BJ (cell line): Measurements from ENCODE around the gene KDM2A. TPM values are rescaled to one million over a fixed set of nuclear protein-coding genes. Genes with fewer than 3 reads are reported as not detected.

Source experiments
- CTCF ChIA-PET: fragments of 350-600 bp; formaldehyde crosslinking; extraction: SDS; loops from one replicate; lab custom pipeline; 2021; ENCODE audit warnings: antibody characterized with exemption, inconsistent platforms; lab: Yijun Ruan, JAX
- POLR2A ChIA-PET: fragments of 300-600 bp; sonication (Branson Sonifier 250); formaldehyde crosslinking; extraction: SDS; loops from one replicate; lab custom pipeline; 2021; ENCODE audit warnings: antibody characterized with exemption; lab: Charles Lee
- DNase-seq: peaks from one replicate; pipeline ENCODE4 v3.0.0-alpha.2; 2011; ENCODE audit warnings: low read depth
- H3K27me3 ChIP-seq: 2 replicates; pipeline ENCODE4 v1.6.0; 2011; ENCODE audit warnings: low read length; ENCODE audit not compliant: control insufficient read depth, insufficient read depth
- H3K36me3 ChIP-seq: 2 replicates; pipeline ENCODE4 v1.5.1; 2011; ENCODE audit warnings: low read length; ENCODE audit not compliant: control insufficient read depth, insufficient read depth
- H3K4me3 ChIP-seq: 2 replicates; pipeline ENCODE4 v1.5.1; 2011; ENCODE audit warnings: low read depth, mild to moderate bottlenecking, control low read depth, low read length
- polyA plus RNA-seq: library from polyadenylated mRNA; depleted of rRNA; stranded (reverse); fragments of >200 nt; gene quantifications from 2 replicates; pipeline ENCODE4 v1.2.3, GENCODE V29; 2011
- TF ChIP-seq, protein P1 (sequence below): IDR thresholded peaks from 2 replicates; pipeline ENCODE4 v1.5.1; 2011; ENCODE audit warnings: low read depth, mild to moderate bottlenecking, control low read depth, inconsistent platforms, low read length, moderate library complexity; ENCODE audit not compliant: insufficient read depth

The KDM2A gene
- polyA plus RNA-seq, 1 experiment: 63.5 TPM

DNA sequence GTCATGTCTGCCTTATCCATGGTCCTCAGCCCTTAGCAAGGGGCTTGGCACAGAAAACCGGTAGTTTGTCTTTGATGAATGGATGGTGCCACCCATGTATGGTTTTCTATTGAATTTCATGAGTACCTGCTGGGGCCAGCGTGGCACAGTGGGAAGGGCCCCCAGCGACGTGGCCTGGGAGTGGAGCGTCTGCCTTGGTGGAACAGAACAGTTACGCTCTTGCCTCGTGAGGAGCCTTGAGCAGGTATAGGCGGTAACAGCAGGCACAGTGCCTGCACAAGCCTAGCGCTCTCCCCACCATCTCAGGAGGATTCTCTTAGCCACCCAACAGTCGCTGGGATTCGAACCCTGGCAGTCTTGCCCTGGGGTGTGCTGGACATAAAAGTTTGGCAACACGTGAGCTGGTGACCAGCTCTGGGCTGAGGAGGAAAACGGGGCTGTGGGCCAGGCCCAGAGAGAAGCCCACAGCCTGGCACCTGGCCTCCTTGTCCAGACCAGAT, 181.2 kb downstream of the KDM2A start:
- TF ChIP-seq, protein P1, sequence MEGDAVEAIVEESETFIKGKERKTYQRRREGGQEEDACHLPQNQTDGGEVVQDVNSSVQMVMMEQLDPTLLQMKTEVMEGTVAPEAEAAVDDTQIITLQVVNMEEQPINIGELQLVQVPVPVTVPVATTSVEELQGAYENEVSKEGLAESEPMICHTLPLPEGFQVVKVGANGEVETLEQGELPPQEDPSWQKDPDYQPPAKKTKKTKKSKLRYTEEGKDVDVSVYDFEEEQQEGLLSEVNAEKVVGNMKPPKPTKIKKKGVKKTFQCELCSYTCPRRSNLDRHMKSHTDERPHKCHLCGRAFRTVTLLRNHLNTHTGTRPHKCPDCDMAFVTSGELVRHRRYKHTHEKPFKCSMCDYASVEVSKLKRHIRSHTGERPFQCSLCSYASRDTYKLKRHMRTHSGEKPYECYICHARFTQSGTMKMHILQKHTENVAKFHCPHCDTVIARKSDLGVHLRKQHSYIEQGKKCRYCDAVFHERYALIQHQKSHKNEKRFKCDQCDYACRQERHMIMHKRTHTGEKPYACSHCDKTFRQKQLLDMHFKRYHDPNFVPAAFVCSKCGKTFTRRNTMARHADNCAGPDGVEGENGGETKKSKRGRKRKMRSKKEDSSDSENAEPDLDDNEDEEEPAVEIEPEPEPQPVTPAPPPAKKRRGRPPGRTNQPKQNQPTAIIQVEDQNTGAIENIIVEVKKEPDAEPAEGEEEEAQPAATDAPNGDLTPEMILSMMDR: no peak
- Histone ChIP-seq H3K4me3 (no peak overlapping the region), H3K36me3 (peaks cover 33% of the 10 kb centered on the region), H3K27me3 (no peaks in the 10 kb centered on the region)
- ChIA-PET POLR2A (no interaction called here), CTCF (interaction anchor here (0.8 to 1.0 kb wide), 2 partner anchors 38 to 219 kb away, joined by 3 to 4 read pairs; no protein-coding TSS in a partner anchor)
- no peak for DNase-seq

DNA sequence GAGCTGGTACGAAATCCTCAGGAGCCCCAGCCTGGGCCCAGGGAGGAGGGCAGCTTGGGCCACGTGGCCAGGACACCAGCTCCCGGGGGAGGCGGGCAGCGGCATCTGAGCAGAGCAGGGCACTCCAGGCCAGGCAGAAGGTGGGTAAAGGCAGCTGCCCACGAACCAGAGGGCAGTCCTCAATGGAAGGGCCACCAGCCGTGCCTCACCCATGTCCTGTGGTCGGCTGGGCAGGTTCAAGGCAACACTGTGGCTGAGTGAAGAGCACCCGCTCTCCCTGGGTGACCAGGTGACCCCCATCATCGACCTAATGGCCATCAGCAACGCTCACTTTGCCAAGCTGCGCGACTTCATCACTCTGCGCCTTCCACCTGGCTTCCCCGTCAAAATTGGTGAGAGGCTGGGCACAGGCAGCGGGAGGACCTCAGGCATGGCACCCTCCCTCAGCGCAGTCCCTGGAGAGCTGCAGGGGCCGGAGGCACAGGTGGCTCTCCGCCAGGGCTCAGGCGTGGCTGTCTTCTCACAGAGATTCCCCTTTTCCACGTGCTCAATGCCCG, 181.8 kb downstream of the KDM2A start:
- CTCF ChIA-PET: interaction anchor here (0.8 to 1.0 kb wide), 2 partner anchors 39 to 220 kb away, joined by 3 to 4 read pairs; no protein-coding TSS in a partner anchor
- Histone ChIP-seq H3K27me3 (no peaks in the 10 kb centered on the region), H3K36me3 (peaks cover 33% of the 10 kb centered on the region), H3K4me3 (no peak overlapping the region)
- DNase-seq: no peak
- POLR2A ChIA-PET: no interaction called here
- TF ChIP-seq, protein P1: no peak

DNA sequence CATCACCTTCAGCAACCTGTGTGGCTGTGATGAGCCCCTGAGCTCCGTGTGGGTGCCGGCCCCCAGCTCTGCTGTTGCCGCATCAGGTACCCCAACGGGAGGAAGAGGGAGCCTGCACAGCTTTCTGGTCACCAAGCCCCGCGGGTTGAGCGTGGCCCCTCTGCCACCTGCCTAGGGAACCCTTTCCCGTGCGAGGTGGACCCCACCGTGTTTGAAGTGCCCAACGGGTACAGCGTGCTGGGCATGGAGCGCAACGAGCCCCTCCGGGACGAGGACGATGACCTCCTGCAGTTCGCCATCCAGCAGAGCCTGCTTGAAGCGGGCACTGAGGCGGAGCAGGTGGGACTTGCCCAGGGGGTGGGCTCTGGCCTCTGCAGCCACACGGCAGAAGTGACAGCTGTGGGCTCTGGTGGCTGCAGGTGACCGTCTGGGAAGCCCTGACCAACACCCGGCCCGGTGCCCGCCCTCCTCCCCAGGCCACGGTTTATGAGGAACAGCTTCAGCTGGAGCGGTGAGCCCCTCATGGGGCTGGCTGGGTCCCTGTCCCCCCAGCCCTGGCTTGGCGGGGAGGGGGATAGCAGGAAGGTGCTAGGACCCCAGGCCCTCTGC, 182.4 kb downstream of the KDM2A start:
- H3K36me3 ChIP-seq: peaks cover 33% of the 10 kb centered on the region
- no peak overlapping the region for H3K4me3 ChIP-seq
- CTCF ChIA-PET: interaction anchor here (0.6 to 1.0 kb wide), 3 partner anchors 7 to 219 kb away, joined by 3 read pairs; no protein-coding TSS in a partner anchor

DNA sequence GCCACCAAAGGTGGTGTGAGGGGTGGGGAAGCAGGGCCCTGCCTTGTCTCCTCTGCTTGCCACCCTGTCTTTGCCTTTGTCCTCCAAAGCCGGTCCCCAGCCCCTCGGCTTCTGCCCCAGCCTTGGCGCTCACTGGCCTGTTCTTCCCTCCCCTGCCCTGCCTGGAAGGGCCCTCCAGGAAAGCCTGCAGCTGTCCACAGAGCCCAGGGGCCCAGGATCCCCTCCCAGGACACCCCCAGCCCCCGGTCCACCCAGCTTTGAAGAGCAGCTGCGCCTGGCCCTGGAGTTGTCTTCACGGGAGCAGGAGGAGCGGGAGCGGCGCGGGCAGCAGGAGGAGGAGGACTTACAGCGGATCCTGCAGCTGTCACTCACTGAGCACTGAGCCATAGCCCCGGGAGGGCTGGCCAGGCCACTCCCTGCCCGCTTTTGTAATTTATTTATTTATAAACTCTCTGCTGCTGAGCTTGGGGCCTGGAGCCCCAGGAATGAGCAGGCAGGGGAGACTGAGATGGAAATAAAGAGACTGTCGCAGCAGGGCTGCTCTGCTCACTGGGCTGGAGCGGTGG, 183.0 kb downstream of the KDM2A start:
- POLR2A ChIA-PET: no interaction called here

More for the DNA sequence above, 182.4 kb downstream of the KDM2A start:
- TF ChIP-seq, protein P1: no peak
- DNase-seq: no peak
- POLR2A ChIA-PET: no interaction called here
- no peaks in the 10 kb centered on the region for H3K27me3 ChIP-seq

More for the DNA sequence above, 183.0 kb downstream of the KDM2A start:
- TF ChIP-seq, protein P1: no peak
- CTCF ChIA-PET: interaction anchor here (0.6 to 2.3 kb wide), 10 partner anchors 8 to 221 kb away, joined by 3 to 6 read pairs (median 3); partner anchors contain the start of gene ANKRD13D
- peaks cover 31% of the 10 kb centered on the region for H3K36me3 ChIP-seq
- no peaks in the 10 kb centered on the region for H3K27me3 ChIP-seq
- DNase-seq: no peak
- no peak overlapping the region for H3K4me3 ChIP-seq
